ENCODE data around the gene EPB41L1.

EPB41L1 gene

GRCh38 chr20:36157610-36158009 lies 3.1 kb downstream of the EPB41L1 start:
- DNase-seq, result no peak

GRCh38 chr20:36158160-36158741 lies 3.7 kb downstream of the EPB41L1 start:
- no peak for DNase-seq

- no peak for DNase-seq
Observed at GRCh38 chr20:36159833-36160232, 5.3 kb downstream of the EPB41L1 start.

GRCh38 chr20:36162272-36162966 lies 7.9 kb downstream of the EPB41L1 start:
- no peak for DNase-seq

- no peak for DNase-seq
Observed at GRCh38 chr20:36167902-36168503, 13.5 kb downstream of the EPB41L1 start.

GRCh38 chr20:36170542-36171215 lies 16.1 kb downstream of the EPB41L1 start:
- DNase-seq, result no peak

- no peak for DNase-seq
Observed at GRCh38 chr20:36173451-36173933, 19.0 kb downstream of the EPB41L1 start.

GRCh38 chr20:36175016-36175415 lies 20.5 kb downstream of the EPB41L1 start:
- DNase-seq, result no peak

GRCh38 chr20:36175475-36175995 lies 21.0 kb downstream of the EPB41L1 start:
- no peak for DNase-seq

GRCh38 chr20:36177716-36178115 lies 23.2 kb downstream of the EPB41L1 start:
- no peak for DNase-seq

- DNase-seq, result no peak
Observed at GRCh38 chr20:36179170-36179945, 24.8 kb downstream of the EPB41L1 start.

- no peak for DNase-seq
Observed at GRCh38 chr20:36180323-36180722, 25.8 kb downstream of the EPB41L1 start.

GRCh38 chr20:36181934-36182603 lies 27.5 kb downstream of the EPB41L1 start:
- DNase-seq, result no peak

GRCh38 chr20:36182604-36183154 lies 28.1 kb downstream of the EPB41L1 start:
- DNase-seq, result no peak

GRCh38 chr20:36183155-36183944 lies 28.8 kb downstream of the EPB41L1 start:
- DNase-seq, result no peak

GRCh38 chr20:36184816-36185776 lies 30.6 kb downstream of the EPB41L1 start:
- no peak for DNase-seq

GRCh38 chr20:36193977-36194712 lies 39.6 kb downstream of the EPB41L1 start:
- DNase-seq, result no peak

- DNase-seq, result no peak
Observed at GRCh38 chr20:36196676-36197075, 42.1 kb downstream of the EPB41L1 start.

GRCh38 chr20:36197271-36197670 lies 42.7 kb downstream of the EPB41L1 start:
- no peak for DNase-seq

Data from NCI-H1930 (cell line).